CD14-positive monocyte (primary cell): ENCODE measurements around the gene WWOX. TPM values are rescaled to one million over a fixed set of nuclear protein-coding genes. Genes with fewer than 3 reads are reported as not detected.

ENCODE experiments used
- DNase-seq, 3 donors: peaks; one replicate each; pipeline ENCODE4 v3.0.0-alpha.2; 2011 to 2022
- H2AFZ ChIP-seq: 2 replicates; pipeline ENCODE4 v1.6.0; 2012; ENCODE audit warnings: mild to moderate bottlenecking, low read depth, low read length, inconsistent platforms; ENCODE audit not compliant: insufficient read depth, poor library complexity, severe bottlenecking
- H3K27ac ChIP-seq, 2 donors: 1 replicate in 1 of 2; 2 replicates in 1 of 2; pipeline ENCODE4 v1.5.1; 2012 to 2013; ENCODE audit warnings: low read length in 2 of 2, control low read depth in 1 of 2, inconsistent platforms in 1 of 2, low read depth in 1 of 2, mild to moderate bottlenecking in 1 of 2
- H3K27me3 ChIP-seq, 2 donors: one replicate each; pipeline versions ENCODE4 v1.6.0 to v1.6.1; 2011 to 2013; ENCODE audit warnings: low read length in 2 of 2; ENCODE audit not compliant: control insufficient read depth in 2 of 2, insufficient read depth in 2 of 2
- H3K36me3 ChIP-seq, 2 donors: replicated peaks in 1 of 2; 1 replicate in 1 of 2; 2 replicates in 1 of 2; pipeline versions ENCODE4 v1.5.1 to v1.6.1; 2012 to 2013; ENCODE audit warnings: low read length in 2 of 2, control low read depth in 1 of 2, inconsistent platforms in 1 of 2, mild to moderate bottlenecking in 1 of 2; ENCODE audit not compliant: insufficient read depth in 2 of 2, control insufficient read depth in 1 of 2
- H3K4me1 ChIP-seq, 2 donors: 1 replicate in 1 of 2; 2 replicates in 1 of 2; pipeline versions ENCODE4 v1.5.1 to v1.6.1; 2012 to 2013; ENCODE audit warnings: low read length in 2 of 2, control low read depth in 1 of 2, inconsistent platforms in 1 of 2, mild to moderate bottlenecking in 1 of 2, moderate library complexity in 1 of 2; ENCODE audit not compliant: insufficient read depth in 2 of 2, control insufficient read depth in 1 of 2
- H3K4me2 ChIP-seq: replicated peaks from 2 replicates; pipeline ENCODE3; 2012; ENCODE audit warnings: low read length, moderate library complexity, mild to moderate bottlenecking; ENCODE audit not compliant: poor library complexity, severe bottlenecking; ENCODE audit errors: extremely low read depth
- H3K4me3 ChIP-seq, 3 experiments: fragments of 200-600 bp in 1 of 3; sonication (generic) in 1 of 3; replicated peaks in 1 of 3; 1 replicate in 2 of 3; 2 replicates in 1 of 3; pipeline ENCODE4 v1.5.1; 2011 to 2013; ENCODE audit warnings: low read length in 3 of 3, mild to moderate bottlenecking in 3 of 3, control low read depth in 2 of 3, low read depth in 2 of 3, inconsistent platforms in 1 of 3, moderate library complexity in 1 of 3
- H3K79me2 ChIP-seq: 2 replicates; pipeline ENCODE4 v1.6.0; 2012; ENCODE audit warnings: mild to moderate bottlenecking, control low read depth, inconsistent platforms, low read length, moderate library complexity; ENCODE audit not compliant: insufficient read depth
- H3K9ac ChIP-seq: 2 replicates; pipeline ENCODE4 v1.6.0; 2017; ENCODE audit warnings: low read length, mild to moderate bottlenecking; ENCODE audit not compliant: insufficient read depth, poor library complexity, severe bottlenecking
- H3K9me3 ChIP-seq, 2 donors: replicated peaks in 1 of 2; 1 replicate in 1 of 2; 2 replicates in 1 of 2; pipeline versions ENCODE4 v1.5.1 to v1.6.1; 2012 to 2013; ENCODE audit warnings: low read length in 2 of 2, control low read depth in 1 of 2; ENCODE audit not compliant: control insufficient read depth in 1 of 2, insufficient read depth in 1 of 2
- H4K20me1 ChIP-seq: 2 replicates; pipeline ENCODE4 v1.6.0; 2012; ENCODE audit warnings: mild to moderate bottlenecking, low read length, control low read depth, moderate library complexity; ENCODE audit not compliant: insufficient read depth
- H3K27ac Mint-ChIP-seq, 7 donors: one replicate each; pipeline ENCODE4 v1.8.0; 2020; ENCODE audit warnings: mild to moderate bottlenecking in 7 of 7, mixed read lengths in 7 of 7, moderate library complexity in 6 of 7, inconsistent platforms in 2 of 7
- H3K27me3 Mint-ChIP-seq, 3 donors: one replicate each; pipeline ENCODE4 v1.8.0; 2021 to 2022; ENCODE audit warnings: low read depth in 3 of 3, mild to moderate bottlenecking in 3 of 3, mixed read lengths in 3 of 3, moderate library complexity in 3 of 3, inconsistent platforms in 1 of 3
- H3K36me3 Mint-ChIP-seq, 2 donors: one replicate each; pipeline ENCODE4 v1.8.0; 2020; ENCODE audit warnings: mixed read lengths in 2 of 2, inconsistent platforms in 1 of 2, mild to moderate bottlenecking in 1 of 2
- H3K4me1 Mint-ChIP-seq: one replicate; pipeline ENCODE4 v1.8.0; 2020; ENCODE audit warnings: mild to moderate bottlenecking, mixed read lengths
- H3K4me3 Mint-ChIP-seq, 2 donors: one replicate each; pipeline ENCODE4 v1.8.0; 2020; ENCODE audit warnings: mild to moderate bottlenecking in 2 of 2, mixed read lengths in 2 of 2, moderate library complexity in 1 of 2
- H3K9me3 Mint-ChIP-seq, 7 donors: one replicate each; pipeline ENCODE4 v1.8.0; 2020 to 2022; ENCODE audit warnings: mixed read lengths in 7 of 7, mild to moderate bottlenecking in 6 of 7, moderate library complexity in 6 of 7, inconsistent platforms in 2 of 7
- WGBS: methylation state at CpG from one replicate; pipeline ENCODE4 v1.1.5; 2013; ENCODE audit warnings: missing lambda C conversion rate; ENCODE audit not compliant: insufficient coverage; 5-methylcytosine and 5-hydroxymethylcytosine counted together
- intact Hi-C, 2 donors: fragments of 100-400 bp; cut with micrococcal nuclease; formaldehyde crosslinking; loops; one replicate each; pipeline versions ENCODE4 v1.15.0 to v1.15.1; 2023
- polyA plus RNA-seq, 3 donors: library from polyadenylated mRNA; depleted of rRNA in 1 of 3; unstranded in 2 of 3; stranded (reverse) in 1 of 3; fragments of 300-500 nt in 2 of 3; fragments of >200 nt in 1 of 3; fragmentation: Illumina TruSeq in 2 of 3; gene quantifications; 1 replicate in 2 of 3; 2 replicates in 1 of 3; pipeline ENCODE4 v1.2.3, GENCODE V29; 2012 to 2021
- TF ChIP-seq, protein P1 (sequence below): fragments of 200-600 bp; IDR thresholded peaks from one replicate; pipeline ENCODE4 v1.8.0; 2022; ENCODE audit warnings: antibody characterized with exemption, mild to moderate bottlenecking

Gene WWOX
- polyA plus RNA-seq, 3 donors: 4.0 to 7.0 (median 6.3) TPM

DNA sequence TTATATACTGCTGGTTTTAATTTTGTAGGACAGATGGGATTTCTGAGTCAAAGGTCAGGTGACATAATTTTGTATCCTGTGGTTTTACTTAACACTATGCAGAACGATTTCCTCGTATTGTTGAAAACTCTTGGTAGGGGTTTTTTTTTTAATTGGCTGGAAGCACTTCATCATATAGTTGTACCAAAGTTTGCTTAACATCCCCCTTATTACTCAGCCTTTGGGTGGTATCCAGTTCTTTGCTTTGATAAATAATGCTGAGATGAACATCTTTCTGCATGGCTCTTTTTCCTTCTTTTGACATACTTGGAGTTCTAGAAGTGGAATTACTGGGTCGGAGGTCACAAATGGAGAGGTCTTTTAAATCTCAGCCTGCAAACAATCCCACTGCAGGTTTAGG, 1082.0 kb downstream of the WWOX start:
- Histone ChIP-seq H3K9me3 (peaks cover 4 to 8% of the 10 kb centered on the region in 2 donors), H4K20me1 (no peaks in the 10 kb centered on the region), H3K36me3 (no peaks in the 10 kb centered on the region), H3K4me2 (no peak overlapping the region), H2AFZ (no peak overlapping the region), H3K79me2 (no peaks in the 10 kb centered on the region), H3K4me1 (no peaks in the 10 kb centered on the region), H3K27ac (no peak overlapping the region), H3K9ac (no peak overlapping the region), H3K4me3 (no peak overlapping the region), H3K27me3 (peaks cover 0 to 3% of the 10 kb centered on the region in 2 donors)
- H3K27me3 Mint-ChIP-seq: peaks cover 2 to 10% (median 9%) of the 10 kb centered on the region in 3 donors
- no peak overlapping the region for H3K27ac Mint-ChIP-seq
- TF ChIP-seq, protein P1, sequence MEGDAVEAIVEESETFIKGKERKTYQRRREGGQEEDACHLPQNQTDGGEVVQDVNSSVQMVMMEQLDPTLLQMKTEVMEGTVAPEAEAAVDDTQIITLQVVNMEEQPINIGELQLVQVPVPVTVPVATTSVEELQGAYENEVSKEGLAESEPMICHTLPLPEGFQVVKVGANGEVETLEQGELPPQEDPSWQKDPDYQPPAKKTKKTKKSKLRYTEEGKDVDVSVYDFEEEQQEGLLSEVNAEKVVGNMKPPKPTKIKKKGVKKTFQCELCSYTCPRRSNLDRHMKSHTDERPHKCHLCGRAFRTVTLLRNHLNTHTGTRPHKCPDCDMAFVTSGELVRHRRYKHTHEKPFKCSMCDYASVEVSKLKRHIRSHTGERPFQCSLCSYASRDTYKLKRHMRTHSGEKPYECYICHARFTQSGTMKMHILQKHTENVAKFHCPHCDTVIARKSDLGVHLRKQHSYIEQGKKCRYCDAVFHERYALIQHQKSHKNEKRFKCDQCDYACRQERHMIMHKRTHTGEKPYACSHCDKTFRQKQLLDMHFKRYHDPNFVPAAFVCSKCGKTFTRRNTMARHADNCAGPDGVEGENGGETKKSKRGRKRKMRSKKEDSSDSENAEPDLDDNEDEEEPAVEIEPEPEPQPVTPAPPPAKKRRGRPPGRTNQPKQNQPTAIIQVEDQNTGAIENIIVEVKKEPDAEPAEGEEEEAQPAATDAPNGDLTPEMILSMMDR: no peak
- no CpG with 5 or more reads among the region's 3 CpGs for WGBS
- H3K4me3 Mint-ChIP-seq: no peak overlapping the region
- peaks cover 11% of the 10 kb centered on the region for H3K4me1 Mint-ChIP-seq
- intact Hi-C loops: loop anchor here in 1 of 2 donors (10.0 kb wide), 1 partner anchor 47 kb away; no protein-coding TSS in a partner anchor
- peaks cover 7 to 21% (median 10%) of the 10 kb centered on the region in 7 donors for H3K9me3 Mint-ChIP-seq
- H3K36me3 Mint-ChIP-seq: no peaks in the 10 kb centered on the region
- no peak for DNase-seq

DNA sequence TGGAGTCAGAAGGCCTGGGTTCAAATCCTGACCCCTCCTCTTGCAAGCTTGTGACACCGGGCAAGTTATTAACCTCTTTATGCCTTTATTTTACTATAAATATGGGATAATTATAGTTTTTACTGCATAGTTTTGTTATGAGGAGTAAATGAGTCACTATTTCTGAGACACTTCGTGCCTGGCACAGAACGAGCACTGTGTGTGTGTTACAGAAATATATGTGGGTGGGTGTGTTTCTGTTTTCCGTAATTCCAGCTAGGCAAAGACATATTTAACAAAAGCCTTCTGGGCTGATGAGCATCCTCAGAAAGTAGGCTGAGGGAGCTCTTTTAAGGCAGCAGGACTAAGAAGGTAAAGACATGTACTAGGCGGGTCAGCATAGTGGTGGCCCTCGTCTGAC, 1083.2 kb downstream of the WWOX start:
- Histone ChIP-seq H3K9me3 (peaks cover 4 to 8% of the 10 kb centered on the region in 2 donors), H2AFZ (no peak overlapping the region), H3K4me1 (no peaks in the 10 kb centered on the region), H3K27me3 (no peaks in the 10 kb centered on the region), H3K36me3 (no peaks in the 10 kb centered on the region), H3K27ac (no peak overlapping the region), H3K79me2 (no peaks in the 10 kb centered on the region), H3K9ac (no peak overlapping the region), H4K20me1 (no peaks in the 10 kb centered on the region), H3K4me2 (no peak overlapping the region), H3K4me3 (no peak overlapping the region)
- 97% methylated on average over 4 of the region's 6 CpGs for WGBS
- no peaks in the 10 kb centered on the region for H3K4me1 Mint-ChIP-seq
- DNase-seq: no peak
- H3K9me3 Mint-ChIP-seq: peaks cover 7 to 17% (median 10%) of the 10 kb centered on the region in 7 donors
- H3K27me3 Mint-ChIP-seq: peaks cover 2 to 5% (median 4%) of the 10 kb centered on the region in 3 donors
- H3K4me3 Mint-ChIP-seq: no peak overlapping the region
- H3K36me3 Mint-ChIP-seq: no peaks in the 10 kb centered on the region
- intact Hi-C loops: loop anchor here in 1 of 2 donors (10.0 kb wide), 1 partner anchor 48 kb away; no protein-coding TSS in a partner anchor
- TF ChIP-seq, protein P1: no peak
- no peak overlapping the region for H3K27ac Mint-ChIP-seq
